Trophoblast cell (in vitro differentiated cells and primary cell): ENCODE measurements around the gene PDIA2.
"Not testable (repeated sequence)": the region's sequence is repeated elsewhere in the genome, so short reads cannot be mapped to it uniquely, and the experiment has no call there.

Source experiments
- DNase-seq, 2 donors: peaks; one replicate each; pipeline ENCODE4 v3.0.0-alpha.2; 2016
- H2AFZ ChIP-seq: 2 replicates; pipeline ENCODE4 v1.6.1; 2013; ENCODE audit warnings: low read length, moderate library complexity, mild to moderate bottlenecking; ENCODE audit not compliant: insufficient read depth, poor library complexity
- H2AK5ac ChIP-seq: 2 replicates; pipeline ENCODE4 v1.6.1; 2013; ENCODE audit warnings: mild to moderate bottlenecking, low read length
- H2BK120ac ChIP-seq: 2 replicates; pipeline ENCODE4 v1.6.1; 2013; ENCODE audit warnings: low read length, mild to moderate bottlenecking, moderate library complexity; ENCODE audit not compliant: insufficient read depth, poor library complexity
- H2BK12ac ChIP-seq: 2 replicates; pipeline ENCODE4 v1.6.1; 2013; ENCODE audit warnings: mild to moderate bottlenecking, low read length, moderate library complexity
- H2BK5ac ChIP-seq: 2 replicates; pipeline ENCODE4 v1.6.1; 2013; ENCODE audit warnings: low read length, low read depth, moderate library complexity, mild to moderate bottlenecking; ENCODE audit not compliant: poor library complexity
- H3K14ac ChIP-seq: 2 replicates; pipeline ENCODE4 v1.6.1; 2013; ENCODE audit warnings: mild to moderate bottlenecking, low read length
- H3K18ac ChIP-seq: 2 replicates; pipeline ENCODE4 v1.6.1; 2013; ENCODE audit warnings: mild to moderate bottlenecking, low read length
- H3K23ac ChIP-seq: 2 replicates; pipeline ENCODE4 v1.6.1; 2013; ENCODE audit warnings: low read length
- H3K27ac ChIP-seq: 2 replicates; pipeline ENCODE4 v1.5.1; 2013; ENCODE audit warnings: low read depth, mild to moderate bottlenecking, inconsistent platforms, low read length, moderate library complexity
- H3K27me3 ChIP-seq: 2 replicates; pipeline ENCODE4 v1.6.1; 2013; ENCODE audit warnings: inconsistent platforms, mild to moderate bottlenecking, low read length, moderate library complexity; ENCODE audit not compliant: insufficient read depth
- H3K36me3 ChIP-seq, 2 experiments: 1 replicate in 1 of 2; 2 replicates in 1 of 2; pipeline ENCODE4 v1.6.1; 2013; ENCODE audit warnings: low read length in 2 of 2, mild to moderate bottlenecking in 2 of 2, moderate library complexity in 1 of 2; ENCODE audit not compliant: insufficient read depth in 2 of 2, control insufficient read depth in 1 of 2
- H3K4ac ChIP-seq: 2 replicates; pipeline ENCODE4 v1.6.1; 2013; ENCODE audit warnings: low read depth, mild to moderate bottlenecking, low read length, moderate library complexity
- H3K4me1 ChIP-seq, 2 experiments: 1 replicate in 1 of 2; 2 replicates in 1 of 2; pipeline ENCODE4 v1.6.1; 2013; ENCODE audit warnings: low read length in 2 of 2, mild to moderate bottlenecking in 2 of 2, moderate library complexity in 1 of 2; ENCODE audit not compliant: insufficient read depth in 2 of 2, control insufficient read depth in 1 of 2
- H3K4me2 ChIP-seq: 2 replicates; pipeline ENCODE4 v1.6.1; 2013; ENCODE audit warnings: inconsistent platforms, mild to moderate bottlenecking, low read length, moderate library complexity
- H3K4me3 ChIP-seq: 2 replicates; pipeline ENCODE4 v1.5.1; 2013; ENCODE audit warnings: mild to moderate bottlenecking, low read depth, low read length, inconsistent platforms
- H3K79me1 ChIP-seq: one replicate; pipeline ENCODE4 v1.6.1; 2013; ENCODE audit warnings: low read length
- H3K79me2 ChIP-seq: 2 replicates; pipeline ENCODE4 v1.6.1; 2013; ENCODE audit warnings: low read length, mild to moderate bottlenecking; ENCODE audit not compliant: control insufficient read depth, insufficient read depth, poor library complexity
- H3K9ac ChIP-seq: 2 replicates; pipeline ENCODE4 v1.6.1; 2013; ENCODE audit warnings: mild to moderate bottlenecking, low read length
- H3K9me3 ChIP-seq: 2 replicates; pipeline ENCODE4 v1.6.1; 2013; ENCODE audit warnings: low read depth, mild to moderate bottlenecking, control low read depth, inconsistent platforms, low read length; ENCODE audit not compliant: insufficient read depth
- H4K12ac ChIP-seq: 2 replicates; pipeline ENCODE4 v1.6.1; 2013; ENCODE audit warnings: low read depth, mild to moderate bottlenecking, low read length, moderate library complexity
- H4K8ac ChIP-seq: 2 replicates; pipeline ENCODE4 v1.6.1; 2013; ENCODE audit warnings: low read depth, mild to moderate bottlenecking, low read length, moderate library complexity
- H4K91ac ChIP-seq: one replicate; pipeline ENCODE4 v1.6.1; 2013; ENCODE audit warnings: low read depth, mild to moderate bottlenecking, low read length, moderate library complexity
- WGBS: extraction: QIAGEN DNeasy Blood & Tissue Kit; methylation state at CpG from one replicate; pipeline ENCODE4 v1.1.7; 2013; ENCODE audit warnings: missing lambda C conversion rate; ENCODE audit not compliant: insufficient read length, insufficient coverage; ENCODE audit errors: extremely low coverage; 5-methylcytosine and 5-hydroxymethylcytosine counted together

The PDIA2 gene

DNA sequence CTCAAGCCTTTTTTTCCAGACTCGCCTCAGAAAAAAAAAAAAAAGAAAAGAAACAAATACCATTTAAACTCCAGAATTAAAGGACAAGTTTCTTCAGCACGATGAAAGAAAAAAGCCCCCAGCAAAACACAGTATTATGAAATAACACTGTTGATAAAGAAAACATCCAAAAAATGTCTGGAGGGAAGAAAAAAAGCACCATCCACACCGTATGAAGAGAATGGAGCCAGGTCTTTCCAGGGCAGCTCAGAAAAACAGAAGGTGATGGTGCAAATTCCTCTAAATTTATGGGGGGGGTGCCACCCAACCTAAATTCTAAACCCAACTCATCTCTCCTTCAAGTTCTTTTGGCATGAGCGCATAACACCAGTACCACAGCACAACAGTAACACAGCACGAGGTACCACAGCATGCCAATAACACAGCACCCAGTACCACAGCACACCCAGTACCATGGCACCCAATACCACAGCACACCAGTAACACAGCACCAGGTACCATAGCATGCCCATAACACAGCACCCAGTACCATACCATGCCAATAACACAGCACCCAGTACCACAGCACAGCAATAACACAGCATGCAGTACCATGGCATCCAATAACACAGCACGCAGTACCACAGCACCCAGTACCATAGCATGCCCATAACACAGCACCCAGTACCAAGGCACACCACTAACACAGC lies 50.6 kb downstream of the PDIA2 start:
- Histone ChIP-seq H2BK12ac (no peak overlapping the region), H2BK120ac (no peak overlapping the region), H3K79me2 (peaks cover 2% of the 10 kb centered on the region), H3K18ac (peak overlapping the region; percentile 16), H3K4me3 (no peak overlapping the region), H2AK5ac (no peak overlapping the region), H3K27me3 (no peaks in the 10 kb centered on the region), H3K79me1 (no peaks in the 10 kb centered on the region), H3K14ac (no peak overlapping the region), H3K36me3 (no peaks in the 10 kb centered on the region), H3K9me3 (peaks cover 3% of the 10 kb centered on the region), H2BK5ac (no peak overlapping the region), H3K4me1 (peaks cover 12 to 21% of the 10 kb centered on the region in 2 experiments), H3K4me2 (no peak overlapping the region), H4K8ac (no peak overlapping the region), H4K12ac (no peak overlapping the region), H3K27ac (no peak overlapping the region), H2AFZ (no peak overlapping the region), H3K23ac (no peak overlapping the region), H4K91ac (no peak overlapping the region), H3K9ac (no peak overlapping the region), H3K4ac (no peak overlapping the region)
- peak; percentile 58 to 95 for DNase-seq
- no CpG with 5 or more reads among the region's 6 CpGs for WGBS

GRCh38 chr16:334164-334832 lies 51.3 kb downstream of the PDIA2 start:
- not testable (repeated sequence) for H3K14ac ChIP-seq

GRCh38 chr16:334861-335632 lies 52.1 kb downstream of the PDIA2 start:
- DNase-seq, result peak; percentile 73 to 92
- H3K27me3 ChIP-seq, result not testable (repeated sequence)

More at GRCh38 chr16:334164-334832, 51.3 kb downstream of the PDIA2 start:
- not testable (repeated sequence) for H2BK12ac ChIP-seq, H3K79me2 ChIP-seq, H4K12ac ChIP-seq, H2AFZ ChIP-seq, H3K79me1 ChIP-seq, H2BK5ac ChIP-seq, H3K9ac ChIP-seq, H3K27ac ChIP-seq, H3K36me3 ChIP-seq, DNase-seq, H3K23ac ChIP-seq, H3K27me3 ChIP-seq, H2AK5ac ChIP-seq, H4K91ac ChIP-seq, H2BK120ac ChIP-seq, H3K4me2 ChIP-seq, H4K8ac ChIP-seq, H3K9me3 ChIP-seq
- peak overlapping the region; percentile 11 for H3K4ac ChIP-seq
- peak overlapping the region; percentile 3 for H3K4me3 ChIP-seq
- WGBS, result no CpG with 5 or more reads among the region's 5 CpGs
- peaks cover 12 to 21% of the 10 kb centered on the region in 2 experiments for H3K4me1 ChIP-seq
- H3K18ac ChIP-seq, result peak overlapping the region; percentile 1

DNA sequence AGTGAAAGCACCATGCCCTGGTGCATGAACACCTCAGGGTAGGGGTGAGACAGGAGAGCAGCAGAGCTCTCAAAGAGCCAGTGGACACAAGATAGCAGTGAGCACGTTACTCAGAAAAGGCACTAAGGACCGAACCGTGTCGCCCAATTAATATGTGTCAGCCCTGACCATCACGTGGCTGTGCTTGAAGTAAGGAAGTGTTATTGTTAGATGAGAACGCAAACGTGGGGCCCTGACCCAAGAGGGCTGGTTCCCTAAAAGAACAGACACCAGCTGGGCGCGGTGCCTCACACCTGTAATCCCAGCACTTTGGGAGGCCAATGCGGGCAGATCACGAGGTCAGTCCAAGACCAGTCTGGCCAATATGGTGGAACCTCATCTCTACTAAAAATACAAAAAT lies 53.3 kb downstream of the PDIA2 start:
- Histone ChIP-seq H3K36me3 (peaks cover 0 to under 1% of the 10 kb centered on the region in 2 experiments), H3K4me1 (peaks cover 9 to 17% of the 10 kb centered on the region in 2 experiments), H3K4me3 (no peak overlapping the region), H4K91ac (no peak overlapping the region), H3K9me3 (peaks cover 3% of the 10 kb centered on the region), H2AFZ (no peak overlapping the region), H2BK5ac (no peak overlapping the region), H3K4me2 (no peak overlapping the region), H3K27me3 (no peaks in the 10 kb centered on the region), H4K8ac (no peak overlapping the region), H2BK120ac (no peak overlapping the region), H2AK5ac (no peak overlapping the region), H3K9ac (no peak overlapping the region), H4K12ac (no peak overlapping the region), H3K14ac (no peak overlapping the region), H3K79me1 (no peaks in the 10 kb centered on the region), H3K79me2 (peaks cover 2% of the 10 kb centered on the region), H3K18ac (no peak overlapping the region), H3K27ac (no peak overlapping the region), H3K23ac (no peak overlapping the region), H3K4ac (peak overlapping the region; percentile 25), H2BK12ac (no peak overlapping the region)
- peak in 1 of 2 donors; percentile 24 for DNase-seq
- no CpG with 5 or more reads among the region's 11 CpGs for WGBS

More at GRCh38 chr16:334861-335632, 52.1 kb downstream of the PDIA2 start:
- not testable (repeated sequence) for H2BK12ac ChIP-seq, H4K8ac ChIP-seq, H3K4me2 ChIP-seq, H4K12ac ChIP-seq, H3K14ac ChIP-seq, H3K36me3 ChIP-seq, H2AK5ac ChIP-seq, H4K91ac ChIP-seq, H3K18ac ChIP-seq, H2BK5ac ChIP-seq, H3K4ac ChIP-seq, H2BK120ac ChIP-seq, H3K27ac ChIP-seq, H3K79me1 ChIP-seq, H3K9me3 ChIP-seq, H2AFZ ChIP-seq, H3K79me2 ChIP-seq
- peaks cover 12 to 21% of the 10 kb centered on the region in 2 experiments for H3K4me1 ChIP-seq
- WGBS, result no CpG with 5 or more reads among the region's 11 CpGs
- peak overlapping the region; percentile 41 for H3K4me3 ChIP-seq
- H3K23ac ChIP-seq, result peak overlapping the region; percentile 2
- H3K9ac ChIP-seq, result peak overlapping the region; percentile 56
